EL (cell line): Measurements from ENCODE around the gene IFI35.
"Not testable (repeated sequence)": the region's sequence is repeated elsewhere in the genome, so short reads cannot be mapped to it uniquely, and the experiment has no call there.

ENCODE experiments used
- DNase-seq: peaks from one replicate; pipeline ENCODE4 v3.0.0-alpha.2; 2016

The IFI35 gene

GRCh38 chr17:43006639-43007551 is at the start of gene IFI35:
TSS of gene IFI35 (plus strand) at chr17:43006784. CDS start at chr17:43006948, 164 bp downstream.
- DNase-seq = peak; percentile 92

DNA sequence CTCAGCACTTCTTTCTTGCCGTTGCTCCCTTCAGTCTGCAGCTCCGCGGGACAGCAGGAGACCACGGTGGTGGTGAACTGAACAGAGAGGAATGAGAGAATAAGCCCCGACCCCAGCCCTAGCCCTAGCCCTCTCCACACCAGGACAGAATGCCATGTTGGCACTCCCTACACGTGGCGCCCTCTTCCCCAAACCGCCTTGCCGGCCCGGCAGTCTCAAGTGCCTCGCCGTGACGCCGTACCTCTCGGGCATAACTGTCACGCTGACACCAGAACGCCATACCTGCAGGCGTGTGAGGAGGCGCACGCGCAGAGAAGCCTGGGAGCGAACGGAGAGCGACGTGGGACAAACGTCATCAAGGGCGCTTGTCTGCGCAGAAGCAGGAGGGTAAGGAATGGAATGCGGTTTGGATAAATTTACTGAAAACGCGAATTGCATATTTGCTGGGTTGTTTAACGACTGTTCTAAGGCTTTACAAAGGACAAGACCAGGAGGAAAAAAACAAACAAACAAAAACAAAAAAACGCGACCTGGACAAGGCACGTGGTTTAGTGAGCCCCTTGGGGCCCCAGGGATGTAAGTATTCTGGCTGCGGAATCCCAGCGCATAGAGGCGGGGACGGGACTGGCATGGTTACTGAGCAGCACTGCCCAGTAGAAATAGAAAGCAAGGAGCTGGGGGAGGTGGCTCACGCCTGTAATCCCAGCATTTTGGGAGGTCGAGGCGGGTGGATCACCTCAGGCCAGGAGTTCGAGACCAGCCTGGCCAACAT is 42.2 kb upstream of the IFI35 start, which contains the start of gene AARSD1:
Gene AARSD1, minus strand, starts transcription at position 294 of the 772 bp plus-strand sequence. Its CDS starts 14 bp downstream, at position 280.
- peak; percentile 93 for DNase-seq

GRCh38 chr17:42967925-42968324 is 38.7 kb upstream of the IFI35 start:
- no peak for DNase-seq

- no peak for DNase-seq
Measured at GRCh38 chr17:42969001-42969581, 37.5 kb upstream of the IFI35 start.

- DNase-seq = no peak
Measured at GRCh38 chr17:42971589-42971988, 35.0 kb upstream of the IFI35 start.

- DNase-seq = not testable (repeated sequence)
Measured at GRCh38 chr17:42973323-42973722, 33.3 kb upstream of the IFI35 start.

DNA sequence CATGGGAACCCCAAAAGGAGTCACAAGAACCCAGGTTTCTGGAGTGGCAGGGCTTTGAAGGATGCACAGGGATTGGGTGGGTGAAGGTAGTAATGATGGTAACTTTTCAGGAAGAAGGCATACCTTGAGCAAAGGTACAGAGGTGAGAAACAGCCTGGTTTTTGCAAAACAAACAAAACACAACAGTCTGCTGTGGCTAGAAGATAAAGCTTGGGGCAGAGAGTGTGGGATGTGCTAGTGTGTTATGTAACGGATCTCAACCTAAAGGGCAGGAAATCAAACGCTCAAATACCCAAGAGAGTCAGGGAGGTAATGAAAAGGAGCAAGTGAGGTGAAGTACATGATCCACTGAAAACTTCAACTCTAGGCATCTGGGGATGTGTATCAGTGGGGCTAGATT is 31.3 kb upstream of the IFI35 start:
- no peak for DNase-seq

GRCh38 chr17:42975701-42976100 is 30.9 kb upstream of the IFI35 start:
- not testable (repeated sequence) for DNase-seq

- DNase-seq = peak; percentile 71
Measured at GRCh38 chr17:42979511-42980273, 26.9 kb upstream of the IFI35 start, which contains the start of gene PTGES3L. TSS of gene PTGES3L (minus strand) at chr17:42980080. CDS start at chr17:42980053, 27 bp downstream.

DNA sequence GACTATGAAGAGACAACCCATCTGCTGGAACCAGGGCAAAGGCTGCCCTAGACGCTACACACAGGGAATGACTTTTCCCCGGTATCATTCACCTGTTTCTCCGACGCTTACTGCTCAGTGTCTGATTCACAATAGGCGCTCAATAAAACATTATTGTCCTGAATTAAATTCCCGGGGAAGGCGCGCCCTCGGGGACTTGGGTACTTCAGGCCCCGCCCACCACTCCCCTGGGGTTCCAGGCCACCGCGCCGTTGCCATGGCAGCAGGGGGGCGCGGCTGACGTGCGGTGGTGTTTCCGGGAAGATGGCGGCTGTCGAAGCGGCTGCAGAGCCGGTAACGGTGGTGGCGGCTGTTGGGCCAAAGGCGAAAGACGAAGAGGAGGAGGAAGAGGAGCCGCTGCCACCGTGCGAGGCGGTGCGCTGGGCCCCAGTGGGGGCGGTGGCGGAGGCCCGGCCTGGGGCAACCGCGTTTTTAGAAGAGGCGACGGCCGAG is 26.3 kb upstream of the IFI35 start, which contains the start of gene RUNDC1:
Gene RUNDC1, plus strand, starts transcription at position 292 of the 492 bp plus-strand sequence. Its CDS starts 12 bp downstream, at position 304.
- DNase-seq = peak; percentile 90

GRCh38 chr17:42980766-42981397 is 25.7 kb upstream of the IFI35 start:
- DNase-seq = peak; percentile 60

DNA sequence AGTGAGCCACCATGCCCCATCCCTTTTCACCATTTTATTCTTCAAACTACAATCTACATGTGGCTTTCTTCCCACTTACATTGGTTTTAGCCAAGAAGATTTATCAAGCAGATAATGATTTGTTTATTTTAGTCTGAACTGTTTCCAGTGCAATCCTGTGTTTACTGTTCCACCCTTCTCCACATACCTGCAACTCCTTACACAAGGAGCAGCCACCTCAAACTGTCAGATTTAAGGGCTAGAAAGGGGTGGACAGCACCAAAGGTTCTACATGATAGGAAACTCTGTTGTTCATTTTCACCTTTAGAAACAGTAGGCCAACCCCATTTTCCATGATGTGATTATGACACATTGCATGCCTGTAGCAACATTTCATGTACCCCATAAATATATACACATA is 24.3 kb upstream of the IFI35 start:
- DNase-seq = no peak

GRCh38 chr17:42985225-42985624 is 21.4 kb upstream of the IFI35 start:
- DNase-seq = no peak

- DNase-seq = peak; percentile 39
Measured at GRCh38 chr17:42989141-42989540, 17.4 kb upstream of the IFI35 start.

GRCh38 chr17:42989726-42990652 is 16.6 kb upstream of the IFI35 start:
- DNase-seq = peak; percentile 73

- no peak for DNase-seq
Measured at GRCh38 chr17:42991471-42991870, 15.1 kb upstream of the IFI35 start.

DNA sequence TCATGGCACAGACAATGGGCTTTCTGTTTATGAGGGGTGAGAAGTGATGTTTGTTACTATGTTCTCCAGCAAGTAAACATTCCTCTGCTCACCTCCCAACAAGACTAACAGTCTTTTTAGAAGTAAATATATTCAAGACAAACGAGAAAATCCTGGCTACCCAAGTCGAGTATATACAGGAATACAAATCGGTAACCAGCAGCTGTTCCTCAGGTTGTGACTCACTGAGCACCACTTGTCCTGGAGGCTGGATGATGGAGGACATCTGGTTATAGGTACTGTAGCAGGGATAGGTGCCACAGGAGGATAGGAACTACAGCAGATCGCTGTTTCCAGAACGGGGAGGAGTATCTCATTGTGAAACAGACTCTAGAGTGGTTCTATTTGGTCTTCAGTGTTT is 13.7 kb upstream of the IFI35 start:
- DNase-seq = no peak

- DNase-seq = not testable (repeated sequence)
Measured at GRCh38 chr17:42993913-42994312, 12.7 kb upstream of the IFI35 start.

- DNase-seq = no peak
Measured at GRCh38 chr17:42997390-42997983, 9.1 kb upstream of the IFI35 start.
